H1 (cell line): ENCODE results near the gene SPPL3. TPM values are rescaled to one million over a fixed set of nuclear protein-coding genes. Genes with fewer than 3 reads are reported as not detected.

Source experiments
- CTCF ChIA-PET: fragments of 300-600 bp; sonication (Branson Sonifier 250); formaldehyde crosslinking; loops from one replicate; lab custom pipeline; 2021; ENCODE audit not compliant: partially characterized antibody; lab: Charles Lee
- POLR2A ChIA-PET: fragments of 300-600 bp; sonication (Branson Sonifier 250); formaldehyde crosslinking; loops from one replicate; lab custom pipeline; 2021; ENCODE audit warnings: inconsistent platforms; ENCODE audit not compliant: partially characterized antibody; lab: Charles Lee
- DNase-seq, 2 experiments: peaks; one replicate each; pipeline versions ENCODE4 v3.0.0 to v3.0.0-alpha.2; 2010 to 2022; ENCODE audit warnings: low spot score in 2 of 2, low read depth in 1 of 2, mixed read lengths in 1 of 2
- FAIRE-seq: peaks from 2 replicates; lab custom pipeline; 2011; peaks lifted over from hg19 to GRCh38; lab: Jason Lieb, UNC
- H2AFZ ChIP-seq: 2 replicates; pipeline ENCODE4 v1.8.1; 2012; ENCODE audit warnings: low read length, inconsistent platforms
- H2AK5ac ChIP-seq: 2 replicates; pipeline ENCODE4 v1.6.1; 2013; ENCODE audit warnings: low read depth, low read length
- H2BK120ac ChIP-seq: replicated peaks from 2 replicates; pipeline ENCODE3; 2013; ENCODE audit warnings: low read depth, low read length, inconsistent platforms
- H2BK12ac ChIP-seq: 2 replicates; pipeline ENCODE4 v1.6.1; 2013; ENCODE audit warnings: low read depth, low read length
- H2BK15ac ChIP-seq: 2 replicates; pipeline ENCODE4 v1.6.1; 2013; ENCODE audit warnings: low read length
- H2BK20ac ChIP-seq: 2 replicates; pipeline ENCODE4 v1.6.1; 2013; ENCODE audit warnings: low read length
- H2BK5ac ChIP-seq: 2 replicates; pipeline ENCODE4 v1.6.1; 2013; ENCODE audit warnings: low read depth, low read length
- H3K14ac ChIP-seq: 2 replicates; pipeline ENCODE4 v1.6.1; 2013; ENCODE audit warnings: inconsistent platforms; ENCODE audit not compliant: insufficient read length
- H3K18ac ChIP-seq: 2 replicates; pipeline ENCODE4 v1.6.1; 2013; ENCODE audit warnings: low read length; ENCODE audit errors: extremely low read depth
- H3K23ac ChIP-seq: 2 replicates; pipeline ENCODE4 v1.6.1; 2013; ENCODE audit warnings: inconsistent platforms; ENCODE audit not compliant: insufficient read length
- H3K23me2 ChIP-seq: 2 replicates; pipeline ENCODE4 v1.6.1; 2013; ENCODE audit warnings: low read depth, low read length
- H3K27ac ChIP-seq: 2 replicates; pipeline ENCODE4 v1.6.1; 2011; ENCODE audit warnings: low read depth, low read length, inconsistent platforms
- H3K27me3 ChIP-seq, 4 experiments: replicated peaks in 1 of 4; 1 replicate in 1 of 4; 2 replicates in 3 of 4; pipeline versions ENCODE4 v1.6.1 to v1.8.1; 2011 to 2013; ENCODE audit warnings: low read length in 3 of 4, mild to moderate bottlenecking in 3 of 4, inconsistent platforms in 2 of 4, mixed read lengths in 2 of 4, moderate library complexity in 1 of 4; ENCODE audit not compliant: control insufficient read depth in 3 of 4, insufficient read depth in 3 of 4; ENCODE audit errors: extremely low read depth in 1 of 4
- H3K36me3 ChIP-seq, 4 experiments: 2 replicates each; pipeline versions ENCODE4 v1.6.1 to v1.8.1; 2011 to 2013; ENCODE audit warnings: mild to moderate bottlenecking in 4 of 4, low read length in 3 of 4, moderate library complexity in 2 of 4, control low read depth in 1 of 4, inconsistent platforms in 1 of 4; ENCODE audit not compliant: insufficient read depth in 4 of 4, control insufficient read depth in 2 of 4
- H3K4ac ChIP-seq: replicated peaks from 2 replicates; pipeline ENCODE3; 2013; ENCODE audit warnings: low read length, low read depth, mixed read lengths, inconsistent platforms; ENCODE audit not compliant: insufficient read length
- H3K4me1 ChIP-seq, 4 experiments: replicated peaks in 1 of 4; 1 replicate in 1 of 4; 2 replicates in 3 of 4; pipeline versions ENCODE4 v1.6.1 to v1.8.1; 2011 to 2013; ENCODE audit warnings: low read length in 3 of 4, inconsistent platforms in 2 of 4, mixed read lengths in 1 of 4; ENCODE audit not compliant: insufficient read depth in 4 of 4, control insufficient read depth in 3 of 4
- H3K4me2 ChIP-seq, 2 experiments: 2 replicates each; pipeline versions ENCODE4 v1.6.1 to v1.8.1; 2011 to 2013; ENCODE audit warnings: low read depth in 2 of 2, low read length in 2 of 2, control low read depth in 1 of 2, inconsistent platforms in 1 of 2, mild to moderate bottlenecking in 1 of 2; ENCODE audit not compliant: insufficient read depth in 1 of 2
- H3K4me3 ChIP-seq, 4 experiments: fragments of 200-600, 300-600 bp in 1 of 4; sonication (generic), shearing (Covaris generic), sonication (Bioruptor Twin) in 1 of 4; 2 replicates each; pipeline versions ENCODE4 v1.5.1 to v1.8.1; 2011 to 2016; ENCODE audit warnings: low read length in 4 of 4, low read depth in 3 of 4, control low read depth in 2 of 4, inconsistent platforms in 2 of 4, mild to moderate bottlenecking in 2 of 4, mixed read lengths in 1 of 4, moderate library complexity in 1 of 4; ENCODE audit not compliant: insufficient read depth in 2 of 4; ENCODE audit errors: extremely low read depth in 1 of 4
- H3K56ac ChIP-seq: replicated peaks from 2 replicates; pipeline ENCODE3; 2013; ENCODE audit warnings: low read depth, mild to moderate bottlenecking, mixed read lengths, low read length, inconsistent platforms; ENCODE audit not compliant: insufficient read length
- H3K79me1 ChIP-seq: 2 replicates; pipeline ENCODE4 v1.6.1; 2013; ENCODE audit warnings: low read depth, low read length, control low read depth
- H3K79me2 ChIP-seq, 2 experiments: 2 replicates each; pipeline versions ENCODE4 v1.6.1 to v1.8.1; 2012 to 2013; ENCODE audit warnings: low read length in 2 of 2, mild to moderate bottlenecking in 2 of 2, inconsistent platforms in 1 of 2; ENCODE audit not compliant: insufficient read depth in 2 of 2, control insufficient read depth in 1 of 2
- H3K9ac ChIP-seq, 4 experiments: replicated peaks in 1 of 4; 1 replicate in 1 of 4; 2 replicates in 3 of 4; pipeline versions ENCODE4 v1.6.1 to v1.8.1; 2011 to 2013; ENCODE audit warnings: low read depth in 3 of 4, low read length in 3 of 4, control low read depth in 2 of 4, mild to moderate bottlenecking in 2 of 4, moderate library complexity in 2 of 4, inconsistent platforms in 1 of 4; ENCODE audit errors: extremely low read depth in 1 of 4
- H3K9me3 ChIP-seq, 2 experiments: 2 replicates each; pipeline versions ENCODE4 v1.6.1 to v1.8.1; 2012 to 2013; ENCODE audit warnings: mild to moderate bottlenecking in 2 of 2, moderate library complexity in 2 of 2, control low read depth in 1 of 2, inconsistent platforms in 1 of 2, low read depth in 1 of 2, low read length in 1 of 2, mixed read lengths in 1 of 2; ENCODE audit not compliant: insufficient read depth in 2 of 2
- H4K20me1 ChIP-seq, 2 experiments: replicated peaks in 1 of 2; 2 replicates each; pipeline versions ENCODE3 to v1.8.1; 2011 to 2013; ENCODE audit warnings: inconsistent platforms in 2 of 2, low read length in 2 of 2, mild to moderate bottlenecking in 1 of 2; ENCODE audit not compliant: insufficient read depth in 2 of 2, control insufficient read depth in 1 of 2
- H4K5ac ChIP-seq: 2 replicates; pipeline ENCODE4 v1.6.1; 2013; ENCODE audit warnings: low read length, low read depth, mixed read lengths, inconsistent platforms; ENCODE audit not compliant: insufficient read length
- H4K8ac ChIP-seq: 2 replicates; pipeline ENCODE4 v1.8.0; 2013; ENCODE audit warnings: mild to moderate bottlenecking, moderate library complexity, low read length, inconsistent platforms; ENCODE audit not compliant: insufficient read depth; ENCODE audit errors: extremely low read depth
- H4K91ac ChIP-seq: replicated peaks from 2 replicates; pipeline ENCODE3; 2013; ENCODE audit warnings: low read length, mixed read lengths, inconsistent platforms; ENCODE audit not compliant: insufficient read length
- BRCA1 ChIP-seq: IDR thresholded peaks from 2 replicates; pipeline ENCODE4 v1.6.1; 2012; ENCODE audit warnings: low read depth, low read length, improper control_type of control experiment
- GTF2F1 ChIP-seq: IDR thresholded peaks from 2 replicates; pipeline ENCODE4 v1.6.1; 2012; ENCODE audit warnings: low read depth, low read length, improper control_type of control experiment, borderline replicate concordance
- POLR2A ChIP-seq, 2 experiments: IDR thresholded peaks; 1 replicate in 1 of 2; 2 replicates in 1 of 2; pipeline ENCODE4 v1.6.1; 2011; ENCODE audit warnings: low read depth in 2 of 2, low read length in 2 of 2, mild to moderate bottlenecking in 2 of 2; ENCODE audit errors: control extremely low read depth in 1 of 2
- POLR2AphosphoS5 ChIP-seq: IDR thresholded peaks from 2 replicates; pipeline ENCODE4 v1.6.1; 2011; ENCODE audit warnings: low read depth, low read length
- RBBP5 ChIP-seq: IDR thresholded peaks from 2 replicates; pipeline ENCODE4 v1.7.1; 2012; ENCODE audit warnings: low read depth, mild to moderate bottlenecking, inconsistent platforms, low read length, moderate library complexity, borderline replicate concordance
- RFX5 ChIP-seq: IDR thresholded peaks from 2 replicates; pipeline ENCODE4 v1.6.1; 2011; ENCODE audit warnings: low read depth, low read length, improper control_type of control experiment, borderline replicate concordance
- SIRT6 ChIP-seq: IDR thresholded peaks from one replicate; pipeline ENCODE4 v1.7.1; 2012; ENCODE audit warnings: low read length, inconsistent platforms
- TCF12 ChIP-seq: IDR thresholded peaks from 2 replicates; pipeline ENCODE4 v1.6.1; 2011; ENCODE audit warnings: low read depth, mild to moderate bottlenecking, low read length
- polyA plus RNA-seq, 7 experiments: library from polyadenylated mRNA; depleted of rRNA in 3 of 7; stranded (reverse) in 5 of 7; unstranded in 2 of 7; fragments of >200 nt in 5 of 7; fragments of 200-250 nt in 2 of 7; gene quantifications; 1 replicate in 5 of 7; 2 replicates in 1 of 7; 4 replicates in 1 of 7; pipeline versions ENCODE4 v1.2.1 to v1.2.3, GENCODE V29; 2011 to 2013; ENCODE audit warnings: missing spikeins in 2 of 7, mixed read lengths in 2 of 7
- total RNA-seq: library from RNA; stranded (reverse); fragmentation: NEBNext Ultra II Directional; extraction: Animal tissue kit (Norgen Biotek cat#: 25700); gene quantifications from 2 replicates; pipeline ENCODE4 v1.2.1, GENCODE V29; 2021
- TF ChIP-seq, protein P1 (sequence below): IDR thresholded peaks from 2 replicates; pipeline ENCODE4 v1.6.1; 2011; ENCODE audit warnings: low read depth, mild to moderate bottlenecking, low read length; ENCODE audit not compliant: insufficient read depth
- TF ChIP-seq, protein P2 (sequence below), 3 experiments: IDR thresholded peaks; 1 replicate in 2 of 3; 2 replicates in 1 of 3; pipeline versions ENCODE4 v1.5.1 to v1.6.1; 2011; ENCODE audit warnings: low read length in 3 of 3, mild to moderate bottlenecking in 3 of 3, inconsistent platforms in 2 of 3, low read depth in 1 of 3, moderate library complexity in 1 of 3; ENCODE audit not compliant: insufficient read depth in 1 of 3; ENCODE audit errors: control extremely low read depth in 1 of 3
- TF ChIP-seq, protein P3 (sequence below): IDR thresholded peaks from 2 replicates; pipeline ENCODE4 v1.6.1; 2012; ENCODE audit warnings: low read length, inconsistent platforms

The SPPL3 gene
- total and polyA plus RNA-seq, 2 of the 8 experiments (the other 6 are each of a cell fraction or from before 2014, with no cell fraction given) = 27.3 to 48.4 TPM

DNA sequence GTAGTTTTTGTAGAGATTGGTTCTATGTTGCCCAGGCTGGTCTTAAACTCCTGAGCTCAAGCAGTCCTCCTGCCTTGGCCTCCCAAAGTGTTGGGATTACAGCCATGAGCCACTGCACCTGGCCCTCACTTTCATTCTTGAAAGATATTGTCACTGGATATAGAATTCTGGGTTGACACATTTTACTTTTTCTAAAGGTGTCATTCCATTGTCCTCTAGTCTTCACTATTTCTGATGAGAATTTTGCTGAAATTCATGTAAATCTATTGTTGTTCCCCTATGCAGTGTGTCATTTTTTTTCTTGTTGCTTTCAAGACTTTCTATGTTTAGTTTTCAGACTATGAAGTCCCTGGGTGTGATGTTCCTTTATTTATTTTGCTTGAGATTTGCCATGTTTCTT is 149.4 kb downstream of the SPPL3 start:
- Histone ChIP-seq H2AK5ac (no peak overlapping the region), H3K18ac (no peak overlapping the region), H3K79me1 (no peaks in the 10 kb centered on the region), H3K4ac (no peak overlapping the region), H3K9ac (no peak overlapping the region), H3K14ac (no peak overlapping the region), H2BK5ac (no peak overlapping the region), H3K4me1 (peaks cover 0 to 6% (median 4%) of the 10 kb centered on the region in 4 experiments; a peak in 4 of 7 replicates), H2AFZ (no peak overlapping the region), H3K27ac (no peak overlapping the region), H4K20me1 (no peaks in the 10 kb centered on the region), H3K4me2 (no peak overlapping the region), H3K23ac (no peak overlapping the region), H2BK12ac (no peak overlapping the region), H4K8ac (no peak overlapping the region), H4K5ac (no peak overlapping the region), H3K27me3 (no peaks in the 10 kb centered on the region), H3K36me3 (no peaks in the 10 kb centered on the region), H3K9me3 (no peaks in the 10 kb centered on the region), H2BK120ac (no peak overlapping the region), H3K23me2 (no peaks in the 10 kb centered on the region), H3K79me2 (no peaks in the 10 kb centered on the region), H3K4me3 (no peak overlapping the region), H3K56ac (no peak overlapping the region), H2BK20ac (no peak overlapping the region), H2BK15ac (no peak overlapping the region), H4K91ac (no peak overlapping the region)
- CTCF ChIA-PET = no interaction called here
- TF ChIP-seq POLR2A (IDR thresholded peaks at IDR 0.05; ENCODE audit: control extremely low read depth in 1 of 2, low read depth in 2 of 2, low read length in 2 of 2) = no peak
- TF ChIP-seq RFX5 = no peak
- no peak for TF ChIP-seq BRCA1
- TF ChIP-seq POLR2AphosphoS5 = no peak
- no peak for TF ChIP-seq GTF2F1
- TF ChIP-seq, protein P1, sequence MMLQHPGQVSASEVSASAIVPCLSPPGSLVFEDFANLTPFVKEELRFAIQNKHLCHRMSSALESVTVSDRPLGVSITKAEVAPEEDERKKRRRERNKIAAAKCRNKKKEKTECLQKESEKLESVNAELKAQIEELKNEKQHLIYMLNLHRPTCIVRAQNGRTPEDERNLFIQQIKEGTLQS = no peak
- TF ChIP-seq, protein P2, sequence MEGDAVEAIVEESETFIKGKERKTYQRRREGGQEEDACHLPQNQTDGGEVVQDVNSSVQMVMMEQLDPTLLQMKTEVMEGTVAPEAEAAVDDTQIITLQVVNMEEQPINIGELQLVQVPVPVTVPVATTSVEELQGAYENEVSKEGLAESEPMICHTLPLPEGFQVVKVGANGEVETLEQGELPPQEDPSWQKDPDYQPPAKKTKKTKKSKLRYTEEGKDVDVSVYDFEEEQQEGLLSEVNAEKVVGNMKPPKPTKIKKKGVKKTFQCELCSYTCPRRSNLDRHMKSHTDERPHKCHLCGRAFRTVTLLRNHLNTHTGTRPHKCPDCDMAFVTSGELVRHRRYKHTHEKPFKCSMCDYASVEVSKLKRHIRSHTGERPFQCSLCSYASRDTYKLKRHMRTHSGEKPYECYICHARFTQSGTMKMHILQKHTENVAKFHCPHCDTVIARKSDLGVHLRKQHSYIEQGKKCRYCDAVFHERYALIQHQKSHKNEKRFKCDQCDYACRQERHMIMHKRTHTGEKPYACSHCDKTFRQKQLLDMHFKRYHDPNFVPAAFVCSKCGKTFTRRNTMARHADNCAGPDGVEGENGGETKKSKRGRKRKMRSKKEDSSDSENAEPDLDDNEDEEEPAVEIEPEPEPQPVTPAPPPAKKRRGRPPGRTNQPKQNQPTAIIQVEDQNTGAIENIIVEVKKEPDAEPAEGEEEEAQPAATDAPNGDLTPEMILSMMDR (IDR thresholded peaks at IDR 0.05; ENCODE audit: control extremely low read depth in 1 of 3, insufficient read depth in 1 of 3, low read depth in 1 of 3, low read length in 3 of 3) = no peak
- TF ChIP-seq, protein P3, sequence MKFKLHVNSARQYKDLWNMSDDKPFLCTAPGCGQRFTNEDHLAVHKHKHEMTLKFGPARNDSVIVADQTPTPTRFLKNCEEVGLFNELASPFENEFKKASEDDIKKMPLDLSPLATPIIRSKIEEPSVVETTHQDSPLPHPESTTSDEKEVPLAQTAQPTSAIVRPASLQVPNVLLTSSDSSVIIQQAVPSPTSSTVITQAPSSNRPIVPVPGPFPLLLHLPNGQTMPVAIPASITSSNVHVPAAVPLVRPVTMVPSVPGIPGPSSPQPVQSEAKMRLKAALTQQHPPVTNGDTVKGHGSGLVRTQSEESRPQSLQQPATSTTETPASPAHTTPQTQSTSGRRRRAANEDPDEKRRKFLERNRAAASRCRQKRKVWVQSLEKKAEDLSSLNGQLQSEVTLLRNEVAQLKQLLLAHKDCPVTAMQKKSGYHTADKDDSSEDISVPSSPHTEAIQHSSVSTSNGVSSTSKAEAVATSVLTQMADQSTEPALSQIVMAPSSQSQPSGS = no peak
- TF ChIP-seq SIRT6 = no peak
- TF ChIP-seq RBBP5 = no peak
- TF ChIP-seq TCF12 = no peak
- DNase-seq (no peak), FAIRE-seq (no peak)
- POLR2A ChIA-PET = no interaction called here
